ENCODE results near the gene HOXA5.

The HOXA5 gene

GRCh38 chr7:27144781-27145164 is 1.3 kb upstream of the HOXA5 start:
- Mint-ChIP-seq H3K9me3 (no peaks in the 10 kb centered on the region), H3K27me3 (peaks cover 76% of the 10 kb centered on the region), H3K4me3 (no peak overlapping the region), H3K27ac (no peak overlapping the region), H3K4me1 (ENCODE audit: low read depth) (peaks cover 8% of the 10 kb centered on the region), H3K36me3 (ENCODE audit: low read depth) (no peaks in the 10 kb centered on the region)
- no peak for DNase-seq

GRCh38 chr7:27143950-27144780 is 684 bp upstream of the HOXA5 start:
- Mint-ChIP-seq H3K27me3 (peaks cover 70% of the 10 kb centered on the region), H3K4me3 (no peak overlapping the region), H3K27ac (no peak overlapping the region), H3K36me3 (ENCODE audit: low read depth) (no peaks in the 10 kb centered on the region), H3K4me1 (ENCODE audit: low read depth) (peaks cover 8% of the 10 kb centered on the region), H3K9me3 (no peaks in the 10 kb centered on the region)
- DNase-seq = no peak

DNA sequence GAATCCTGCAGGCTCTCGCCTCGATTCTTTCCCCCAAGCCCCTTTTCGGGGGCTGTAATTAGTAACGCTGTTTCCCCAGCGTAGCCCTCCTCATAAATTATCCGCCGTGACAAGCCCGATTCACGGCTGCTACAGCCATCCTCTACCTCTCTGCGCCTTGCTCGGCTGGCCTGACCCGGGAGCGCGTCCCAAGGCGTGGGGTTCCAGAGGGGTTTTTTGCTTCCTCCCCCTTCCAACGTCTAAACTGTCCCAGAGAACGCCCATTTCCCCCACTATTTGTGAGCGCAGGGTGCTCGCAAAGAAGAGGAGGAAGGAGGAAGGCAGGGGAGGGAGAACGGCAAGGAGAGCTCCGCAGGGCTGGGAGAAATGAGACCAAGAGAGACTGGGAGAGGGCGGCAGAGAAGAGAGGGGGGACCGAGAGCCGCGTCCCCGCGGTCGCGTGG is 880 bp downstream of the HOXA5 start:
- H3K36me3 Mint-ChIP-seq (ENCODE audit: low read depth) = no peaks in the 10 kb centered on the region
- H3K9me3 Mint-ChIP-seq = no peaks in the 10 kb centered on the region
- no peak for DNase-seq
- peaks cover 68% of the 10 kb centered on the region for H3K27me3 Mint-ChIP-seq
- peaks cover 2% of the 10 kb centered on the region for H3K4me1 Mint-ChIP-seq (ENCODE audit: low read depth)
- no peak overlapping the region for H3K4me3 Mint-ChIP-seq
- no peak overlapping the region for H3K27ac Mint-ChIP-seq

- Mint-ChIP-seq H3K27me3 (peaks cover 68% of the 10 kb centered on the region), H3K9me3 (no peaks in the 10 kb centered on the region), H3K36me3 (ENCODE audit: low read depth) (no peaks in the 10 kb centered on the region)
Observed at GRCh38 chr7:27141923-27142579, 1.4 kb downstream of the HOXA5 start.

DNA sequence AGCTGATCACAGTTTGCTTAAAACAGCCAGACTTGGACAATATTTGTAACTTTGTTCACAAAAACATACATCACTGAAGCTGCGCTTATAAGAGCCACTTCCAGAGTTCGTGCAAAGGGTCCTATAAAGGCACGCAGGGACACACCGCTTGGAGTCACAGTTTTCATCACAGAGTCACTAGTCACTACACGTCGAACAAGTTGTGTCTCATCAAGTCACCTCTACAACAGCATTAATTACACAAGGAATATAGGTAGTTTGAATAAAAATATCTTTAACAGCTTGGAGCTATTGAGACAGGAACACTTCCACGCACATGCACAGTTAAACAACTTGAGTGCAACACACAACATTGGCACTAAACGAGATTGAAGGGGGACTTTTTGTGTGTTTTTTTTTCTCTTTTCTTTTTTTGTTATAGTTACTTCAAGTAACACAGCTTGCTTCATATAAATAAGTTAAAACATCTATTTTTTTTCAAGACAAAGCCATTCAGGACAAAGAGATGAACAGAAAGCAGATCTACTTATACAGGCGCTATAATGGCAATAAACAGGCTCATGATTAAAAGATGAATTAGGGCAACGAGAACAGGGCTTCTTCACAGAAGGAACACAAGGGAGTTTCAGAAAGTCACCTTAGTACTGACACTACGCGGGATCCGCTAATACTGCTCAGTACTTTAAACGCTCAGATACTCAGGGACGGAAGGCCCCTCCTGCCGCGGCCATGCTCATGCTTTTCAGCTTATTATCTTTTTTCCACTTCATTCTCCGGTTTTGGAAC is 2.2 kb downstream of the HOXA5 start:
- Mint-ChIP-seq H3K4me1 (ENCODE audit: low read depth) (no peaks in the 10 kb centered on the region), H3K27ac (no peak overlapping the region), H3K36me3 (ENCODE audit: low read depth) (no peaks in the 10 kb centered on the region), H3K4me3 (no peak overlapping the region), H3K27me3 (peaks cover 68% of the 10 kb centered on the region), H3K9me3 (no peaks in the 10 kb centered on the region)
- DNase-seq = no peak

More at GRCh38 chr7:27141923-27142579, 1.4 kb downstream of the HOXA5 start:
- Mint-ChIP-seq H3K4me1 (ENCODE audit: low read depth) (no peaks in the 10 kb centered on the region), H3K4me3 (no peak overlapping the region), H3K27ac (no peak overlapping the region)
- no peak for DNase-seq

DNA sequence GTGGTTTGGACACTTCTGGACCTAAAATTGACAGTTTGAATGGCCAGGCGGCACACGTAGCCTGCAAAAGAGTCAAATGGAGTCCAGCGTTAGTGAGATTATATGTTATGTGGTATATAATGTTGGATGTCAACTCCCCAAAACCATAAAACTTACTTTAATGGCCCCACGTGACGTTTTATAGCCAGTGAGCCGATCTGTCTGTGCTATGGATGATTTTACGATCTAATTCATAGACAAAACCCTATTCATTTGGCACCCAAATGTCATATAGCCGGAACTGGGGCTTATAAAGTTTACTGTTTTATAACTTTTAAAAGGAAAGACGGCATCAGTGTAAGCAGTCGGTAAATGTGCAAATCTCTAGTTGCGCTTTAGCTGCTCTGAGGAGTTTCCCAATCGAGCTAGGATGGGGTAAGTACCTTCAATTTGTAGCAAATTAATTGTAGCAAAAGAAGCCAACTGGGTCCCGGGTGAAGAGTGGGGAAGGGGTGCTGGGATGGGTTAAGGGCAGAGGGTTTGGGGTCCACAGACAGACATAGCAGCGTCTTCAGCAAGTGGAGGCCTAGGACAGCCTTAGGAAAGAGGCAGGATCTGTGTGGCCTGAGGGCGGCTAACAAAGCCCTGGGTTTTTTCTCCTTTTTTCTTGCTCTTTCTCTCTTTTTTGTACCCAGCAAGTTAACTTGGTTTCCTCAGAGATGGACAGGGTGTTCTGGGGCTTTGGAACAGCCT is 3.2 kb downstream of the HOXA5 start:
- no peak overlapping the region for H3K27ac Mint-ChIP-seq
- no peak for DNase-seq
- no peaks in the 10 kb centered on the region for H3K9me3 Mint-ChIP-seq
- H3K27me3 Mint-ChIP-seq = peaks cover 68% of the 10 kb centered on the region
- H3K4me1 Mint-ChIP-seq (ENCODE audit: low read depth) = peaks cover 9% of the 10 kb centered on the region
- no peaks in the 10 kb centered on the region for H3K36me3 Mint-ChIP-seq (ENCODE audit: low read depth)
- H3K4me3 Mint-ChIP-seq = no peak overlapping the region

DNA sequence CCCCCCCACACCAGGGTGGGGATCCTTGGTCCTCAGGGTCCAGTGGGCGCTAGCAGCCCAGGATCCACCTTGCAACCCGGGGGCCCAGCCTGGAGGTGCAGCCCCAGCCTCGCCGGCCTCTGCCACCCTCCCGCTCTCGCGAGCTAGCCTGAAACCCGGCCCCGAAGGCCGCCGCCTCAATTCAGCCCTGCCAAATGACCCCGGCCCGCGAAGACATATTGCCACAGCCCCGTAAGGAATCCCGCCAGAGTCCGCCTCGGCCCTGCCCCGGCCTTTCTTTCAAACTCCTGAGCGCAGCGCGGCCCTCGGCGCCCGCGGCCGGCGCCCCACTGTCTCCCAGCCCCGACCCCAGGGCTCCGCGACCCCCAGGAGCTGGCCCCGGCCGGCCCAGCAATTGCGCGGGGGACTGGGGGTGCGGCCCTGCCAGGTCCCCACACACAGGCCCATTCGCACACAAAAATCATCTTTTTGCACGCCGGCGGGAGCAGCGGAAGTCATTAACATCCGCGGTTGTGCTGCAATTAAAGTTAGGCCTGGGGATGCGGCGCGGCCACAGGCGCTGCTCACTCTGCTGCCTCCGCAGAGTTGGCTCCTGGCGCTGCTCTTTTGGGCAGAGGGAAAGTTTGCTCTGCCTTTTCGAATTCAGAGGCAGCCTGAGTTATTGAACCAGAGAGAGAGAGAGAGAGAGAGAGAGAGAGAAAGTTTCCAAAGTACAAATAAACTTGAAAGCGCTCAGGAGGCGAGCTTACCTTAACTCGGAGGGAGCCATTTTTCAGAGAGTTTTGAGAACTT is 4.0 kb downstream of the HOXA5 start:
- no peak for DNase-seq
- Mint-ChIP-seq H3K4me3 (no peak overlapping the region), H3K27ac (no peak overlapping the region), H3K9me3 (peaks cover 1% of the 10 kb centered on the region), H3K36me3 (ENCODE audit: low read depth) (no peaks in the 10 kb centered on the region), H3K4me1 (ENCODE audit: low read depth) (peaks cover 15% of the 10 kb centered on the region), H3K27me3 (peaks cover 69% of the 10 kb centered on the region)

DNA sequence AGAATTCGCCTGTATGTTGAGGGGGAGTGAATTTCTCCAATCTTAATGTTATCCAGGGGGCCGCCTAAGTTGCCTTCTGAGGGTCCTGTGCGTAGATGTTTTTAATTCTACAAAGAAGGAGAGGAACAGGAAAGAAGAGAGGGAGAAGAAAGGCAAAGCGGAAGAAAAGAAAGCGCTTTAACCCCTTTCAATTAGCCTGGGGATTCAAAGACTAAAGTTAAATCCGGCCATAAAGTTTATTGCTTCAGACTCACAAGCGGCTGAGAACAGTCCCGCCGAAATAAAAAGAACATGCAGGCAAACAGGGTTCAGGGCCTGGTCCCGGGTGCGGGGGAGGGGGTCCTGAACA is 4.5 kb downstream of the HOXA5 start:
- DNase-seq = no peak
- no peaks in the 10 kb centered on the region for H3K36me3 Mint-ChIP-seq (ENCODE audit: low read depth)
- peaks cover 21% of the 10 kb centered on the region for H3K4me1 Mint-ChIP-seq (ENCODE audit: low read depth)
- peaks cover 2% of the 10 kb centered on the region for H3K9me3 Mint-ChIP-seq
- H3K27ac Mint-ChIP-seq = no peak overlapping the region
- peaks cover 68% of the 10 kb centered on the region for H3K27me3 Mint-ChIP-seq
- H3K4me3 Mint-ChIP-seq = no peak overlapping the region

DNA sequence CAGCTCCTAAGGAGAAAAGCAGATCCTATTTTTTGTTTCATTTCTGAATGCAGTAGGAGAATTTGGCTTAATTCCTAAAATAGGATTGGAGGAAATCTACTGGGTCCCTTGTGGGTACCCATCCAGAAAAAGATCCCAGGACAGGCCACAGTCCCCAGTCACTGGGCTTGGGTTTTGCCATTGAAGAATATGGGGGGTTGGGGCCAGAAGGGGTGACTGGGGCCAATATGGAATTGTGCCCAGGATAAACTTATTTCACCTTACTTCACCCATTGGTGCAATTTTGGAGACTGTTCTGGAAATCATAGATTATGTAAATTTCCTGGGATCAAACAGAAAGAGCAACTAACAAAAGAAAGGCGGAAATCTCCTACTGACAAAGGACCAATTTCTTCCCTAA is 5.0 kb downstream of the HOXA5 start:
- H3K27me3 Mint-ChIP-seq = peaks cover 72% of the 10 kb centered on the region

DNA sequence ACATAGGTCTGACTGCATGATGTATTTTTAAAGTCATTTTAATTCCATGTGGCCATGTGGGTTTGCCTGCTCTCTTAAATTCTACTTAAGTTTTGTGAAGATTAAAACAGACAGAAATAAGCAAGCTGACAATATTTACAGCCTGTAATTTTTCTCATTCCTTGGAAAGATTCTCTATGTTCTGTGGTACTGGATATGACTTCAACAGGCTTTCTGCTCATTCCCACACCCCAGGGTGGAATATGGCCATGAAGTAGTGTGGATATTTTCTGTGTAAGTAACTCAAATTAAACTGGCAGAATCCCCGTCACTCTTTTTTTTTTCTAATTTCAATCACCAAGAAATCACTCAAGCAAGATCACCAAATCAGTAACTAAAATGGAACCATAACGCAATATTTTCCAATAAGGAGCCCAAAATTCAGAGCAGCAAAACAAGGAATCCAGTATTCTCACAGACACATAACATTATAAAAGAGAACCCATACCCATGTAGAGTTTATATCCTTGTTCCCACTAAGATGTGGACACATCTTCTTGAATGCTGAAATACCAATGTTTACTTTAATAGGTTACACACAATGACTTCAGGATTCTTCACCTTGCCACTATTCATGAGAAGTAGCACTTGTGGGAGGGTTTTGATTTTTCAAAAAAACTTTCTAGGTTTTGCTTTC is 5.7 kb downstream of the HOXA5 start:
- peaks cover 2% of the 10 kb centered on the region for H3K9me3 Mint-ChIP-seq
- H3K27ac Mint-ChIP-seq = no peak overlapping the region
- peaks cover 24% of the 10 kb centered on the region for H3K4me1 Mint-ChIP-seq (ENCODE audit: low read depth)
- DNase-seq = no peak
- H3K27me3 Mint-ChIP-seq = peaks cover 75% of the 10 kb centered on the region
- no peaks in the 10 kb centered on the region for H3K36me3 Mint-ChIP-seq (ENCODE audit: low read depth)
- H3K4me3 Mint-ChIP-seq = no peak overlapping the region

More for the DNA sequence above, 5.0 kb downstream of the HOXA5 start:
- Mint-ChIP-seq H3K36me3 (ENCODE audit: low read depth) (no peaks in the 10 kb centered on the region), H3K9me3 (peaks cover 2% of the 10 kb centered on the region), H3K27ac (no peak overlapping the region), H3K4me1 (ENCODE audit: low read depth) (peaks cover 24% of the 10 kb centered on the region), H3K4me3 (no peak overlapping the region)
- DNase-seq = no peak

DNA sequence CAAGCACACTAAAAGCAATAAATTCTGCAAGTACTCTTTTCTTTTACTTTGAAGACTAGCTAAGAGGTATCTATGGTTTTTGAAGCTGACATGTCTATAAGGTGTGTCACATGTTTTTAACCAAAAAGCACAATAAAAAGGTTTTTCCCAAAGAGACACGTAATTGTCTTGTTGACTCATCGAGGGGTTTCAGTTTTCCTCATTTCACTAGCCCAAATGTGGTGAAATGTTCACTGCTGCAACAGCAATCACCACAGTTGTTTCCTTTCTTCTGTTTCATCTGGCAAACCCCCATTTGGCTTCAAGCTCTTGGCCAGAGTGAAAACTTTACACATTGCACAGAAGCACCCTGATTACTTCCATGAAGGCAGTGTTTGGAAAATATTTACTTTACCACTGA is 9.1 kb downstream of the HOXA5 start:
- Mint-ChIP-seq H3K27ac (no peak overlapping the region), H3K4me3 (no peak overlapping the region), H3K36me3 (ENCODE audit: low read depth) (no peaks in the 10 kb centered on the region), H3K9me3 (peaks cover 2% of the 10 kb centered on the region), H3K27me3 (peaks cover 79% of the 10 kb centered on the region), H3K4me1 (ENCODE audit: low read depth) (peaks cover 27% of the 10 kb centered on the region)
- DNase-seq = no peak

DNA sequence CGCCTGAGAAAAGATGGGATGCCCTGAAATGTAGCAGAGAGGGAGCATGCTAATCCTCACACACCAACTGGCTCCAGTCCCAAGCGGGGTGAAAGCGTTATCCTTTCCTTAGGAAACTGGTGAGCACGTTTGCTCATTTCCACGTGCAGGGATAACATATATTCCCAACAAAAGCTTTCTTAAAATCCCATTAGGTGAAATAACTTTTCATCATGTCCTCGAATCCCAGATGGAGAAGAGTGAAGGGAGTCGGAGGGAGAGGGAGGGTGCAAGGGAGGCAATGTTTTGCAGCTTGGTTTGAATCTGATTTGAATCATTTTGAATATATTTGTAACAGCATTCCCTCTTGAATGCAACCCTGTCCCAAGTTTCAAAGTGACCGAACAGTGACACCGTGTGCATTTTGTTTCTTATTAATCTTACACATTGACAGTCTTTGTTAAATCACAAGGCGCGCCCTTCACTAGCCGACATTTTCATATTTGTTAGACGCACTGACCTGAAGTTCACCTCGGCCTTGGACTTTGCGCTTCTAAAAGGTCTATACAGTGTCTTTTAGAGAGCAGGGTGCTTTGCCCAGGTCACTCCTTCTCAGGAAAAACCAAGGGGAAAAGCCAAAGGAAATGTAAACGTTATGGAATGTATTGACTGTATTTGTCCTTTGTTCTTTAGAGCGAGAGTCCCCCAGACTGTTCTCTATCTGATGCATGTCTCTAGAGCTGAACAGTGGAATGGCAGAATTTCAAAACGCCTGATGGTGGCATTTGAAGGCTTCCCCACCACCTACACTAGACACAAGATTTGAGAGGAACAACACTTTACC is 9.9 kb downstream of the HOXA5 start:
- Mint-ChIP-seq H3K27ac (no peak overlapping the region), H3K4me3 (no peak overlapping the region), H3K4me1 (ENCODE audit: low read depth) (peaks cover 27% of the 10 kb centered on the region), H3K36me3 (ENCODE audit: low read depth) (no peaks in the 10 kb centered on the region), H3K9me3 (peaks cover 2% of the 10 kb centered on the region), H3K27me3 (peaks cover 83% of the 10 kb centered on the region)
- DNase-seq = no peak

DNA sequence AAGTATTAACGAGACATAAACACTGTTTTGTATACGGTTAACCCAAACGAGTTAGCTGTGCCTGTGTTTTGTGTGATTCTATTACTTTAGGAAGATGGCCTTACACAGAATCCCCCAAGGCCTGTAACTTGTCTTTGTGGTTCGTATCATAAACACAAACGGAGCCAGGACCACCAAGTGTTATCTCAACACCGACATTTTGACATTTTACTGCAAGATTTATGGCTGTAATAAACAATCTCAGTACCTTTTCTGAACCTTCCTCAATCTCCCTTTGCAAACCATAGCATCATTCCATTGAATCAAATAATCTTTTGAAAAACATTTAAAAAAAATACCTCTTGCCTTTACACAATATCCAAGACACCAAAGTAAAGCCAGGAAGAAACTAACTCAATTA is 10.5 kb downstream of the HOXA5 start:
- peaks cover 83% of the 10 kb centered on the region for H3K27me3 Mint-ChIP-seq
- H3K9me3 Mint-ChIP-seq = peaks cover 2% of the 10 kb centered on the region
- no peak overlapping the region for H3K27ac Mint-ChIP-seq
- no peak overlapping the region for H3K4me3 Mint-ChIP-seq
- no peak for DNase-seq
- H3K4me1 Mint-ChIP-seq (ENCODE audit: low read depth) = peaks cover 27% of the 10 kb centered on the region
- no peaks in the 10 kb centered on the region for H3K36me3 Mint-ChIP-seq (ENCODE audit: low read depth)
